Ishikawa (cell line): ENCODE results near the gene FAM162A.

Experiments used
- CEBPB ChIP-seq: IDR thresholded peaks from 2 replicates; pipeline ENCODE4 v1.6.1; 2012
- EGR1 ChIP-seq: IDR thresholded peaks from 2 replicates; pipeline ENCODE4 v1.6.1; 2012
- EP300 ChIP-seq: IDR thresholded peaks from 2 replicates; pipeline ENCODE4 v1.6.1; 2012; ENCODE audit warnings: borderline replicate concordance
- MAX ChIP-seq: IDR thresholded peaks from 2 replicates; pipeline ENCODE4 v1.6.1; 2012
- NFIC ChIP-seq: IDR thresholded peaks from 2 replicates; pipeline ENCODE4 v1.6.1; 2012
- TEAD4 ChIP-seq: IDR thresholded peaks from 2 replicates; pipeline ENCODE4 v1.6.1; 2012
- YY1 ChIP-seq: IDR thresholded peaks from 2 replicates; pipeline ENCODE4 v1.6.1; 2012; ENCODE audit warnings: low read depth

DNA sequence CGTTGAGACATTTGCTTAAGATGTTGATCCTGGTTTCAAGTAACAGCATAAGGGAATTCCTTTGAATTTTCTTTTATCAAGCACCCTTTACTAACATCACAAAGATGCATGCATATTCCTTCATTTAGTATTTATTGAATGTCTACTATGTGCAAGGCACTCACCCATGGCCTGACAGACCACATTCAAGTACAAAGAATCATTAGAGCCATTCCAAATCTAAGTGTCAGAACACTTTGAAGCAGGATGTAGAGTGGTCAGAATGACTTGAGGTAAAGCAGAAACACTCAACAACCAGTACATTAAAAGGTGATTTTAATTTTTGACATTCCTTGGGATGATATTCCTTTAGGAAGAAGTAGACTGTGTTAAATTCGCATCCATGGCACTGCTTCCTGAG lies 37.9 kb downstream of the FAM162A start:
- TF ChIP-seq TEAD4 (no peak), CEBPB (no peak), EP300 (no peak), NFIC (no peak), MAX (no peak), YY1 (no peak), EGR1 (no peak)
